Fibroblast of mammary gland (primary cell): ENCODE data around the gene ZSCAN5A.
"Not testable (repeated sequence)": the region's sequence is repeated elsewhere in the genome, so short reads cannot be mapped to it uniquely, and the experiment has no call there.

Experiments
- DNase-seq: peaks from one replicate; pipeline ENCODE4 v3.0.0-alpha.2; 2010; ENCODE audit warnings: low read depth
- H3K4me3 ChIP-seq: 2 replicates; pipeline ENCODE4 v1.5.1; 2011; ENCODE audit warnings: low read depth, mild to moderate bottlenecking, low read length, moderate library complexity; ENCODE audit not compliant: control insufficient read depth
- TF ChIP-seq, protein P1 (sequence below): conservative IDR thresholded peaks from 2 replicates; pipeline ENCODE4 v1.5.1; 2011; ENCODE audit warnings: low read depth, low read length, inconsistent platforms; ENCODE audit not compliant: control insufficient read depth, insufficient read depth

The ZSCAN5A gene

GRCh38 chr19:56245121-56245740 lies 69.4 kb downstream of the ZSCAN5A start:
- H3K4me3 ChIP-seq, result no peak overlapping the region
- peak; percentile 70 for DNase-seq
- TF ChIP-seq, protein P1, sequence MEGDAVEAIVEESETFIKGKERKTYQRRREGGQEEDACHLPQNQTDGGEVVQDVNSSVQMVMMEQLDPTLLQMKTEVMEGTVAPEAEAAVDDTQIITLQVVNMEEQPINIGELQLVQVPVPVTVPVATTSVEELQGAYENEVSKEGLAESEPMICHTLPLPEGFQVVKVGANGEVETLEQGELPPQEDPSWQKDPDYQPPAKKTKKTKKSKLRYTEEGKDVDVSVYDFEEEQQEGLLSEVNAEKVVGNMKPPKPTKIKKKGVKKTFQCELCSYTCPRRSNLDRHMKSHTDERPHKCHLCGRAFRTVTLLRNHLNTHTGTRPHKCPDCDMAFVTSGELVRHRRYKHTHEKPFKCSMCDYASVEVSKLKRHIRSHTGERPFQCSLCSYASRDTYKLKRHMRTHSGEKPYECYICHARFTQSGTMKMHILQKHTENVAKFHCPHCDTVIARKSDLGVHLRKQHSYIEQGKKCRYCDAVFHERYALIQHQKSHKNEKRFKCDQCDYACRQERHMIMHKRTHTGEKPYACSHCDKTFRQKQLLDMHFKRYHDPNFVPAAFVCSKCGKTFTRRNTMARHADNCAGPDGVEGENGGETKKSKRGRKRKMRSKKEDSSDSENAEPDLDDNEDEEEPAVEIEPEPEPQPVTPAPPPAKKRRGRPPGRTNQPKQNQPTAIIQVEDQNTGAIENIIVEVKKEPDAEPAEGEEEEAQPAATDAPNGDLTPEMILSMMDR, result no peak

- TF ChIP-seq, protein P1, result no peak
- DNase-seq, result no peak
These were observed 91.2 kb downstream of the ZSCAN5A start for GRCh38 chr19:56223481-56223880.

DNA sequence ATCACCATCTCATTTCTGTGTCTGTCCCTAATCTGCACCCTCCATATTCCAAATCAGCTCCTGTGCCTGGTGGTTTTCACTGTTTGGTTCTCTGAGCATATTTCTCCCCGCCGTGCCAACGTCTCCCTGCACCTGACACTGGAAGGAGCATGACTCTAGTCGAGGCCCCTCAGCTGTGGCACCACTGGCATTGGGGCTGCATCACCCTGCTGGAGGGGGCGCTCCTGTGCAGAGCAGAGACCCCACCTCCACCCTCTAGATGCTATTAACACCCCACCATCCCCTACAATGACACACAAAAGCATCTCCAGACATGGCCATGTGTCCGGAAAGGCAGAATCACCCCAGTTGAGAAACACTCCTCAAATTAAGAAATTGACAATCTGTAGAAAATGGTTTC lies 91.7 kb downstream of the ZSCAN5A start:
- DNase-seq, result no peak
- TF ChIP-seq, protein P1, result no peak
- no peak overlapping the region for H3K4me3 ChIP-seq

More at GRCh38 chr19:56223481-56223880, 91.2 kb downstream of the ZSCAN5A start:
- no peak overlapping the region for H3K4me3 ChIP-seq

GRCh38 chr19:56221851-56222250 lies 92.8 kb downstream of the ZSCAN5A start:
- H3K4me3 ChIP-seq, result no peak overlapping the region
- no peak for DNase-seq
- TF ChIP-seq, protein P1, result no peak

DNA sequence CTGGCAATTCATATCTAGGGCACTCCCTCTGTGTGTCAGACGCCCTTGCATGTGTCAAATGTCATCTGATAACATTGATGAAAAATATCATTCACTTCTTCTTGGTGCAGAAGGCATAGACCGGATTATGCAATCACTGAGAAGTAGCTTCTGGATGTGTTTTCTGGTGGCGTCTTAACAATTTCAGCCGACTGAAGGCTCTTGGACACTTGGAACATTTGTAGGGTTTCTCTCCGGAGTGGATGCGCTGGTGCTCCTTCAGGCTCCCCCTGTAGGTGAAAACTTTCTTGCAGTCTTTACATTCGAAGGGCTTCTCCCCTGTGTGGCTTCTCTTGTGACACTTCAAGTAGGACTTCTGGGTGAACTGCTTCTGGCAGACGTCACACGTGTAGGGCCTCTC lies 93.2 kb downstream of the ZSCAN5A start:
- TF ChIP-seq, protein P1, result peak; percentile 24
- DNase-seq, result peak; percentile 5

GRCh38 chr19:56218961-56219360 lies 95.7 kb downstream of the ZSCAN5A start:
- DNase-seq, result no peak
- TF ChIP-seq, protein P1, result no peak

More for the DNA sequence above, 93.2 kb downstream of the ZSCAN5A start:
- not testable (repeated sequence) for H3K4me3 ChIP-seq

More at GRCh38 chr19:56218961-56219360, 95.7 kb downstream of the ZSCAN5A start:
- H3K4me3 ChIP-seq, result no peak overlapping the region
